A673 (cell line): ENCODE measurements around the gene SGMS1. TPM values are rescaled to one million over a fixed set of nuclear protein-coding genes. Genes with fewer than 3 reads are reported as not detected.
"Not testable (repeated sequence)": the region's sequence is repeated elsewhere in the genome, so short reads cannot be mapped to it uniquely, and the experiment has no call there.

Source experiments
- BruUV-seq: library from RNA; stranded (reverse); fragments of 400-500 nt; replicated peaks from 2 replicates; lab custom pipeline; 2021; lab: Mats Ljungman, UMichigan
- CTCF ChIA-PET: fragments of 300-600 bp; sonication (Branson Sonifier 250); formaldehyde crosslinking; loops from one replicate; lab custom pipeline; 2022; ENCODE audit warnings: antibody characterized with exemption; lab: Charles Lee
- POLR2A ChIA-PET: fragments of 300-600 bp; sonication (Branson Sonifier 250); formaldehyde crosslinking; loops from one replicate; lab custom pipeline; 2022; ENCODE audit warnings: antibody characterized with exemption; ENCODE audit not compliant: low non-redundant PET; lab: Charles Lee
- DNase-seq: peaks from one replicate; pipeline ENCODE4 v3.0.0-alpha.2; 2015; ENCODE audit warnings: low spot score
- H3K27ac ChIP-seq: fragments of 200-600 bp; sonication (generic); 2 replicates; pipeline ENCODE4 v1.5.1; 2016; ENCODE audit warnings: mixed run types, low read depth, mild to moderate bottlenecking, mixed read lengths, antibody characterized with exemption, low read length; ENCODE audit not compliant: poor library complexity, severe bottlenecking
- H3K27me3 ChIP-seq: fragments of 200-600 bp; sonication (generic); replicated peaks from 2 replicates; pipeline ENCODE4 v1.6.1; 2017; ENCODE audit warnings: mixed run types, low read depth, mild to moderate bottlenecking, mixed read lengths, antibody characterized with exemption, low read length; ENCODE audit not compliant: insufficient read depth, poor library complexity
- H3K36me3 ChIP-seq: fragments of 200-600 bp; sonication (generic); 2 replicates; pipeline ENCODE4 v1.6.1; 2016; ENCODE audit warnings: mixed run types, mild to moderate bottlenecking, mixed read lengths, antibody characterized with exemption, low read length; ENCODE audit not compliant: insufficient read depth, poor library complexity, severe bottlenecking
- H3K4me1 ChIP-seq: fragments of 200-600 bp; sonication (generic); 2 replicates; pipeline ENCODE4 v1.6.1; 2017; ENCODE audit warnings: mixed run types, mild to moderate bottlenecking, mixed read lengths, antibody characterized with exemption, low read length; ENCODE audit not compliant: insufficient read depth, poor library complexity, severe bottlenecking
- H3K4me3 ChIP-seq: fragments of 200-600 bp; sonication (generic); 2 replicates; pipeline ENCODE4 v1.5.1; 2016; ENCODE audit warnings: low read depth, mixed run types, mild to moderate bottlenecking, mixed read lengths, low read length; ENCODE audit not compliant: poor library complexity, severe bottlenecking
- H3K9me3 ChIP-seq: fragments of 200-600 bp; sonication (generic); 2 replicates; pipeline ENCODE4 v1.6.1; 2016; ENCODE audit warnings: mixed run types, low read depth, mild to moderate bottlenecking, mixed read lengths, antibody characterized with exemption, low read length; ENCODE audit not compliant: poor library complexity, severe bottlenecking
- EZH2 ChIP-seq: fragments of 200-600 bp; sonication (generic); IDR thresholded peaks from 2 replicates; pipeline ENCODE4 v1.6.1; 2017; ENCODE audit warnings: borderline replicate concordance, low read depth, mild to moderate bottlenecking, mixed read lengths, antibody characterized with exemption, low read length; ENCODE audit not compliant: poor library complexity, severe bottlenecking
- intact Hi-C: fragments of 100-400 bp; cut with micrococcal nuclease; formaldehyde crosslinking; loops from one replicate; pipeline ENCODE4 v1.10.0; 2022; ENCODE audit not compliant: unreplicated experiment
- total RNA-seq: library from RNA; stranded (reverse); gene quantifications from 2 replicates; pipeline ENCODE4 v1.2.3, GENCODE V29; 2021
- TF ChIP-seq, protein P1 (sequence below): fragments of 300-800, 200-600 bp; sonication (generic); conservative IDR thresholded peaks from 2 replicates; pipeline ENCODE4 v1.5.1; 2017; ENCODE audit warnings: low read depth, mild to moderate bottlenecking, antibody characterized with exemption, low read length, moderate library complexity, mixed read lengths

SGMS1 gene
- total RNA-seq, 1 experiment from 2014 or later = 13.0 TPM

DNA sequence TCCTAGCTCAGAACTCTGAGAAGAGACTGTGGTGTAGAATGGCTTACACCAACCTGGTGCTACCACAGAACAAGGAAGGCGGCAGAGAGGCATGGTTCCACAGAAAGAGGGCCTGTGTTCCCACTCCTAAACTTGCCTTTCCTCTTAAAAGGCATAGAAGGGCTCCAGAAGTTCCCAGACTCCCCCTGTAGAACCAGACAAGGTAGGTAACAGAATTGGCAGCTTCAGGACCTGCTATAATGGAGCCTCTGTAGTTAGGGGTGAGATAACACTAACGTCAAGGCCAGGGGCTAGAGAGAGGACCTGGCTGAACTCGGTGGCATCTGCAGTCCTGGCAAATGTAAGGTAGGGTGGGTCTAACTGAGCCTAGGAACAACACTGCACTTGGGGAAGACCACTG lies 26.7 kb upstream of the SGMS1 start:
- Histone ChIP-seq H3K27me3 (no peaks in the 10 kb centered on the region), H3K9me3 (no peaks in the 10 kb centered on the region), H3K27ac (no peak overlapping the region), H3K36me3 (no peaks in the 10 kb centered on the region), H3K4me3 (no peak overlapping the region), H3K4me1 (peaks cover 13% of the 10 kb centered on the region)
- TF ChIP-seq EZH2 = no peak
- TF ChIP-seq, protein P1, sequence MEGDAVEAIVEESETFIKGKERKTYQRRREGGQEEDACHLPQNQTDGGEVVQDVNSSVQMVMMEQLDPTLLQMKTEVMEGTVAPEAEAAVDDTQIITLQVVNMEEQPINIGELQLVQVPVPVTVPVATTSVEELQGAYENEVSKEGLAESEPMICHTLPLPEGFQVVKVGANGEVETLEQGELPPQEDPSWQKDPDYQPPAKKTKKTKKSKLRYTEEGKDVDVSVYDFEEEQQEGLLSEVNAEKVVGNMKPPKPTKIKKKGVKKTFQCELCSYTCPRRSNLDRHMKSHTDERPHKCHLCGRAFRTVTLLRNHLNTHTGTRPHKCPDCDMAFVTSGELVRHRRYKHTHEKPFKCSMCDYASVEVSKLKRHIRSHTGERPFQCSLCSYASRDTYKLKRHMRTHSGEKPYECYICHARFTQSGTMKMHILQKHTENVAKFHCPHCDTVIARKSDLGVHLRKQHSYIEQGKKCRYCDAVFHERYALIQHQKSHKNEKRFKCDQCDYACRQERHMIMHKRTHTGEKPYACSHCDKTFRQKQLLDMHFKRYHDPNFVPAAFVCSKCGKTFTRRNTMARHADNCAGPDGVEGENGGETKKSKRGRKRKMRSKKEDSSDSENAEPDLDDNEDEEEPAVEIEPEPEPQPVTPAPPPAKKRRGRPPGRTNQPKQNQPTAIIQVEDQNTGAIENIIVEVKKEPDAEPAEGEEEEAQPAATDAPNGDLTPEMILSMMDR = no peak
- POLR2A ChIA-PET = no interaction called here
- BruUV-seq = no TSS peak
- CTCF ChIA-PET = no interaction called here
- intact Hi-C loops = no loop called here
- no peak for DNase-seq

DNA sequence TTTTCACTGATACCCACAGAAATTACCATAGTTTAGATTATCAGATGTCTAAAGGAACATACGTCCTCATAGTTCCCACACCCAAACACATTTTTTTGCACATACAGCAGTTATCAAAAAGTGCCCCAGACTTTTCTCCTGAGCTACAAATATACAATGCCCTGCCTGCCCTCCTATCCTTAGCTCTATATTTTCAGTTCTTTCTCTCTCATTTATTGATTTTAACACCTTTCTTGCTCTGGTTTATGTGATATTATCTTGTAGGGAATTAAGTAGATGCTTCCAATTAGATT lies 25.1 kb upstream of the SGMS1 start:
- Histone ChIP-seq H3K36me3 (no peaks in the 10 kb centered on the region), H3K4me1 (peaks cover 12% of the 10 kb centered on the region), H3K27me3 (no peaks in the 10 kb centered on the region), H3K9me3 (no peaks in the 10 kb centered on the region), H3K27ac (no peak overlapping the region), H3K4me3 (no peak overlapping the region)
- ChIA-PET POLR2A (no interaction called here), CTCF (no interaction called here)
- TF ChIP-seq, protein P1 = no peak
- no peak for TF ChIP-seq EZH2
- DNase-seq = no peak
- BruUV-seq = no TSS peak
- intact Hi-C loops = no loop called here

DNA sequence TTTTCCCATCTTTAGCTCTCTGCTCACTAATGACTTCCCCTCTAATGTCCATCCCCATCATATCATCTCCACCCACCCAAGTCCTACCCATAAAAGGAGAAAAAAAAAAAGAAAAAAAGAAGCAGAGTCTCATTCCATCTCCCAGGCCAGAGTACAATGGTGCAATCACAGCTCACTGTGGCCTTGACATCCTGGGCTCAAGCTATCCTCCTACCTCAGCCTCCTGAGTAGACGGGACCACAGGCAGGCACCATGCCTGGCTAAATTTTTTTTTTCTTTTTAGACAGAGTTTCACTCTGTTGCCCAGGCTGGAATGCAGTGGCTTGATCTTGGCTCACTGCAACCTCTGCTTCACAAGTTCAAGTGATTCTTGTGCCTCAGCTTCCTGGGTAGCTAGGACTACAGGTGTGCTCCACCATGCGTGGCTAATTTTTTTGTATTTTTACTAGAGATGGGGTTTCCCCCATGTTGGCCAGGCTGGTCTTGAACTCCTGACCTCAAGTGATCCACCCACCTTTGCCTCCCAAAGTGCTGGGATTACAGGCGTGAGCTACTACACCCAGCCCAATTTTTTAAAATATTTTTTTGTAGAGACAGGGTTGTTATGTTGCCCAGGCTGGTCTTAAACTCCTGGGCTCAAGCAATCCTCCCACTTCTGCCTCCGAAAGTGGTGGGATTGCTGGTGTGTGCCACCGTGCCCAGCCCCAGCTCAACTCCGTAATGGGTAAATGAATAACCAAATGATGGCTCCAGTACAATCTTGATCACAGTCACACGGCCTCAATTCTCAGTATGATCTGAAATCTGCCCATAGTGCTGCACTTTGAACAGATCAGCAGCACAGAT lies 24.6 kb upstream of the SGMS1 start:
- intact Hi-C loops = no loop called here
- TF ChIP-seq, protein P1 = no peak
- no peak for TF ChIP-seq EZH2
- no peak for DNase-seq
- ChIA-PET POLR2A (interaction anchor here (0.5 kb wide), 1 partner anchor 383 kb away, joined by 3 read pairs; no protein-coding TSS in a partner anchor), CTCF (no interaction called here)
- no peak overlapping the region for H3K27ac ChIP-seq
- H3K4me3 ChIP-seq = no peak overlapping the region
- H3K9me3 ChIP-seq = no peaks in the 10 kb centered on the region
- no peaks in the 10 kb centered on the region for H3K36me3 ChIP-seq
- peaks cover 6% of the 10 kb centered on the region for H3K4me1 ChIP-seq
- no TSS peak for BruUV-seq
- no peaks in the 10 kb centered on the region for H3K27me3 ChIP-seq

- POLR2A ChIA-PET = not testable (repeated sequence)
Observed at GRCh38 chr10:50647350-50647749, 23.6 kb upstream of the SGMS1 start.

More at GRCh38 chr10:50647350-50647749, 23.6 kb upstream of the SGMS1 start:
- H3K9me3 ChIP-seq, H3K27me3 ChIP-seq, H3K4me3 ChIP-seq, H3K36me3 ChIP-seq, intact Hi-C loops, H3K27ac ChIP-seq, H3K4me1 ChIP-seq, CTCF ChIA-PET, BruUV-seq, DNase-seq: not testable (repeated sequence)
